IPS-11a (cell line): Measurements from ENCODE around the gene HMX3.
"Not testable (repeated sequence)": the region's sequence is repeated elsewhere in the genome, so short reads cannot be mapped to it uniquely, and the experiment has no call there.

Source experiments
- H3K4me3 ChIP-seq: one replicate; pipeline ENCODE4 v1.5.1; 2013; ENCODE audit warnings: low read depth, low read length, control low read depth

The HMX3 gene

GRCh38 chr10:123170961-123171360, 35.2 kb downstream of the HMX3 start:
- no peak overlapping the region for H3K4me3 ChIP-seq

GRCh38 chr10:123171616-123172015, 35.8 kb downstream of the HMX3 start:
- not testable (repeated sequence) for H3K4me3 ChIP-seq

- H3K4me3 ChIP-seq = no peak overlapping the region
Observed at GRCh38 chr10:123175389-123176387, 39.9 kb downstream of the HMX3 start.

- not testable (repeated sequence) for H3K4me3 ChIP-seq
Observed at GRCh38 chr10:123178390-123178789, 42.6 kb downstream of the HMX3 start.

GRCh38 chr10:123180101-123181090, 44.6 kb downstream of the HMX3 start:
- H3K4me3 ChIP-seq = no peak overlapping the region

- no peak overlapping the region for H3K4me3 ChIP-seq
Observed at GRCh38 chr10:123183724-123184123, 48.0 kb downstream of the HMX3 start.

- H3K4me3 ChIP-seq = no peak overlapping the region
Observed at GRCh38 chr10:123187781-123188180, 52.0 kb downstream of the HMX3 start.
